GM12801 (cell line): ENCODE measurements around the gene NUP42.

Source experiments
- CTCF ChIP-seq: IDR thresholded peaks from one replicate; pipeline ENCODE4 v1.5.1; 2011; ENCODE audit warnings: control low read depth; ENCODE audit not compliant: insufficient read length; ENCODE audit errors: extremely low read depth

The NUP42 gene

GRCh38 chr7:23212841-23213240 lies 31.0 kb downstream of the NUP42 start:
- no peak for TF ChIP-seq CTCF

GRCh38 chr7:23213755-23214154 lies 31.9 kb downstream of the NUP42 start:
- TF ChIP-seq CTCF, result no peak

GRCh38 chr7:23214423-23214822 lies 32.6 kb downstream of the NUP42 start:
- TF ChIP-seq CTCF, result no peak

GRCh38 chr7:23214938-23215337 lies 33.1 kb downstream of the NUP42 start:
- TF ChIP-seq CTCF, result no peak

GRCh38 chr7:23216021-23216420 lies 34.2 kb downstream of the NUP42 start:
- no peak for TF ChIP-seq CTCF

- no peak for TF ChIP-seq CTCF
Measured at GRCh38 chr7:23218196-23218595, 36.3 kb downstream of the NUP42 start.

GRCh38 chr7:23220690-23221305 lies 39.0 kb downstream of the NUP42 start:
- TF ChIP-seq CTCF, result no peak
